ENCODE results near the gene DAGLB. TPM values are rescaled to one million over a fixed set of nuclear protein-coding genes. Genes with fewer than 3 reads are reported as not detected.
A peak's percentile ranks its signal among the peaks of the same experiment; 100 is the strongest.

The DAGLB gene
- total RNA-seq, 4 donors from 2014 or later = 9.8 to 14.6 (median 12.0) TPM

DNA sequence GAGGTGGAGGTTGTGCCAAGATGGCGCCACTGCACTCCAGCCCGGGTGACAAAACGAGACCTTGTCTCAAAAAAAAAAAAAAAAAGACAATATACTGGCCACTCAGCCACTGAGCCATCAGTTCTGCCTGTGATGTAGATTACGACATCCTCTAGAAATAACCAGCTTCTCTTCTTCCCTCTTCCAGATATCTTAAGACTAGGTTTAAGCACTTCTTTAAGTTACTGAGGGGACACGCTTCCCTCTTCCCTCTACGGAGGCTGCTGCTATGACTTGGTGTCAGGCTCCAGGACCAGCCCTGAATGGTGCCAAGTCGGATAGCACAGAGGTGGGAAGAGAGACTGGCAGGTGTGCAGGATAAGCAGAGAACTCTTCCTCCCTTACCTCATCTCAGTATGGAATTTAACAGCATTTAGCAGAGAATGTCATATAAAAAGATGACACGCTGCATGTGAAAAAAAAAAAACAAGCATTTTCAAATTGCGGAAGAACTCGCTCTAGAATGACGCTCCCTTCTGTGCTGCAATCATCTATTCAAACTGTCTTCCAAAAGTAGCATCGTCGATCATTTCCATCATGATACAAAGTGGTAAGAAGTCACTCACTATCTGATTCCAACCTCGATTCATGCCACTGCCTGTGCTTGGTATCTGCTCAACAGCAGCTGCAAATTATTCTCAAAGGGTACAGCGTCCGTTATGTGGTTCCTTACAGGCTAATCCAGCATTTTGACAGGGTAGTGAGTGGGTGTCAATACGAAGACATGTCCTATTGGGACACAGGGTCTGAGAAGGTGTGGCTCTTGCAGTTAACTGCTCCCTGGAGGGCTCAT lies 13.8 kb downstream of the DAGLB start:
- Histone ChIP-seq H3K27ac (replicated peaks in 1 of 4) (peak overlapping the region in 1 of 4 donors; percentile 67), H3K36me3 (peaks cover 9 to 54% (median 44%) of the 10 kb centered on the region in 4 donors)
- intact Hi-C loops (cut with DNase I) = loop anchor here (10.0 kb wide), 1 partner anchor 439 kb away; no protein-coding TSS in a partner anchor

DNA sequence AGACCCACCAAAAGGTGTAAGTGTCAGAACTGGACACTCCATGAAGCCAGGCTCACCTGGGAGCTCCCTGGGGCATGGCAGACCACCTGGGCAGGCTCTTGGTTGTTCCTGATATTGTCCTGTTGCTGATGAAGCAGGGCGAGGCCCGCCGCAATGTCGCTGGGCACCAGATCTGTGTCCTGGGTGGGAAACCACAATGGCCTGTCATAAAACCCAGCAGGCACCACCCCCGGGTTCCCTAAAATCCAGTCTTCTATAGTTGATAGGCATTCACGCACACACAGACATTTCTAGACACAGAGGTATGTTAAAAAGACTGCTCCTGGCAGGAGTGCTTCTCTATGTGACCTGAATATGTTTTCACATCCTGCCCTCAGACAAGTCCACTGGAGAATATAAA lies 15.0 kb downstream of the DAGLB start:
- no peak overlapping the region for H3K4me3 ChIP-seq
- no peaks in the 10 kb centered on the region for H3K9me3 ChIP-seq
- H3K36me3 ChIP-seq = peaks cover 17 to 67% (median 56%) of the 10 kb centered on the region in 4 donors
- DNase-seq (ENCODE audit: extremely low spot score) = no peak
- no peaks in the 10 kb centered on the region for H3K27me3 ChIP-seq
- 84% methylated on average over 6 of the region's 6 CpGs for WGBS
- no peak overlapping the region for H3K27ac ChIP-seq (replicated peaks in 1 of 4)
- intact Hi-C loops (cut with DNase I) = loop anchor here (10.0 kb wide), 1 partner anchor 438 kb away; no protein-coding TSS in a partner anchor
- TF ChIP-seq EP300 (IDR thresholded peaks at IDR 0.05) = no peak
- no peak for TF ChIP-seq CTCF (IDR thresholded peaks at IDR 0.05)
- TF ChIP-seq POLR2AphosphoS5 (IDR thresholded peaks at IDR 0.05) = no peak
- H3K4me1 ChIP-seq = peaks cover 16 to 27% (median 22%) of the 10 kb centered on the region in 4 donors

More for the DNA sequence above, 13.8 kb downstream of the DAGLB start:
- Histone ChIP-seq H3K9me3 (no peaks in the 10 kb centered on the region), H3K27me3 (no peaks in the 10 kb centered on the region), H3K4me1 (peaks cover 27 to 38% (median 32%) of the 10 kb centered on the region in 4 donors), H3K4me3 (no peak overlapping the region)
- DNase-seq (ENCODE audit: extremely low spot score) = no peak
- WGBS = 91% methylated on average over 17 of the region's 17 CpGs
- no peak for TF ChIP-seq EP300 (IDR thresholded peaks at IDR 0.05)
- no peak for TF ChIP-seq POLR2AphosphoS5 (IDR thresholded peaks at IDR 0.05)
- no peak for TF ChIP-seq POLR2A (IDR thresholded peaks at IDR 0.05; ENCODE audit: low read depth)
- TF ChIP-seq CTCF (IDR thresholded peaks at IDR 0.05) = no peak

- intact Hi-C loops (cut with DNase I) = loop anchor here (10.0 kb wide), 1 partner anchor 436 kb away; no protein-coding TSS in a partner anchor
- Histone ChIP-seq H3K4me3 (no peak overlapping the region), H3K9me3 (no peaks in the 10 kb centered on the region), H3K36me3 (peaks cover 27 to 85% (median 67%) of the 10 kb centered on the region in 4 donors), H3K4me1 (peaks cover 9 to 13% (median 12%) of the 10 kb centered on the region in 4 donors), H3K27ac (replicated peaks in 1 of 4) (no peak overlapping the region), H3K27me3 (no peaks in the 10 kb centered on the region)
- DNase-seq (ENCODE audit: extremely low spot score) = no peak
- 90% methylated on average over 12 of the region's 12 CpGs for WGBS
- TF ChIP-seq EP300 (IDR thresholded peaks at IDR 0.05) = no peak
- no peak for TF ChIP-seq POLR2AphosphoS5 (IDR thresholded peaks at IDR 0.05)
- no peak for TF ChIP-seq CTCF (IDR thresholded peaks at IDR 0.05)
- no peak for TF ChIP-seq POLR2A (IDR thresholded peaks at IDR 0.05; ENCODE audit: low read depth)
Observed at GRCh38 chr7:6430974-6431373, 16.8 kb downstream of the DAGLB start.

DNA sequence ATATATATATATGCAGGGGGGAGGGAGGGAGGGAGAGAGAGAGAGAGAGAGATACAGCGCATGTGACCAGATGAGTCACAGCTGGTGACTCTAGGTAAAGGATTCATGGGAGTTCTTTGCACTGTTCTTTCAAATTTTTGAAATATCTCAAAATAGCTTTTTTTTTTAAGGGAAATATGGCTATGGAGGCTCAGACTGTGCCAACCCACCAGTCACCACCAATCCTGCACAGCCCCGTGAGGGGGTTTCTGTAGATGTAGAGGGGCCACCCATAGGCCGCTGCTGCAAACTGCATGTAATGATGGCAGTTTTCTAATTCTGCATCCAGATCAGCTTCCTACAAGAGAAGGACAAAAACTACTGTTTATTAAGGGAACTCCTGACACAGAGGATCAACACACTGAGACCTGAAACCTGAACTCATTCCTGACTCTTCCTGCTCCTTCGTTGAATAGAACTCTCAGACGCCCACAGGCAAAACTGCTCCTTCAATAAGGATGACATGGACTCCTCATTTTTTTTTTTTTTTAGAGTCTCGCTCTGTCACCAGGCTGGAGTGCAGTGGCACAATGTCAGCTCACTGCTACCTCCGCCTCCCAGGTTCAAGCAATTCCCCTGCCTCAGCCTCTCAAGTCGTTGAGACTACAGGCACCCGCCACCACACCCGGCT lies 17.3 kb downstream of the DAGLB start:
- H3K9me3 ChIP-seq = no peaks in the 10 kb centered on the region
- H3K4me3 ChIP-seq = no peak overlapping the region
- H3K4me1 ChIP-seq = peaks cover 4 to 7% (median 7%) of the 10 kb centered on the region in 4 donors
- peaks cover 33 to 90% (median 73%) of the 10 kb centered on the region in 4 donors for H3K36me3 ChIP-seq
- WGBS = 85% methylated on average over 10 of the region's 10 CpGs
- intact Hi-C loops (cut with DNase I) = loop anchor here (10.0 kb wide), 1 partner anchor 436 kb away; no protein-coding TSS in a partner anchor
- no peak overlapping the region for H3K27ac ChIP-seq (replicated peaks in 1 of 4)
- TF ChIP-seq POLR2A (IDR thresholded peaks at IDR 0.05; ENCODE audit: low read depth) (no peak), CTCF (IDR thresholded peaks at IDR 0.05) (no peak), POLR2AphosphoS5 (IDR thresholded peaks at IDR 0.05) (no peak), EP300 (IDR thresholded peaks at IDR 0.05) (no peak)
- DNase-seq (ENCODE audit: extremely low spot score) = no peak
- no peaks in the 10 kb centered on the region for H3K27me3 ChIP-seq
